Left renal pelvis (tissue), 4 donors: Measurements from ENCODE around the gene MGAT4B. TPM values are rescaled to one million over a fixed set of nuclear protein-coding genes. Genes with fewer than 3 reads are reported as not detected.

Experiments used
- DNase-seq, 4 donors: peaks; one replicate each; pipeline ENCODE4 v3.0.0-alpha.2; 2013; ENCODE audit warnings: low read depth in 4 of 4, low spot score in 3 of 4
- polyA plus RNA-seq, 4 donors: library from polyadenylated mRNA; unstranded; fragments of 120-200 nt; gene quantifications; one replicate each; pipeline ENCODE4 v1.2.1, GENCODE V29; 2013; ENCODE audit not compliant: insufficient read length in 4 of 4

Gene MGAT4B
- polyA plus RNA-seq, 4 donors, result 94.1 to 176 (median 169) TPM

DNA sequence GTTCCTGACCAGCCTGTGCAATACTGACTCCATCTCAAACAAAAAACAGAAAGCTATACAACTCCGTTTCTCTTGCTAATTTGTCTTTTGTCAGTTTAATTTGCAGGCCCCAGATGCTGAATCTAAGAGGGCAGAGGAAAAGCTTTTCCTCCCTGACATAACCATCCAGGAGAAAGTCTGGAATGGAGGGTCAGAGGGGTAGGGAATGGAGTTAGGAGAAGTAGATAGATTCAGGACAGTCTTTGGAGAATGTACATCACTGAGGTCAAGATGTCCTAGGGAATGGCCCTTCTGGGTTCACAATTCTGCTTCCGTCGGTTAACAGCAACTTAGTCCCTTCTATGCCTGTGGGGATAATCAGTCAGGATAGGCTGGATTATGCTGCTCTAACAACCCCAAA, 7.4 kb upstream of the MGAT4B start:
- no peak for DNase-seq

DNA sequence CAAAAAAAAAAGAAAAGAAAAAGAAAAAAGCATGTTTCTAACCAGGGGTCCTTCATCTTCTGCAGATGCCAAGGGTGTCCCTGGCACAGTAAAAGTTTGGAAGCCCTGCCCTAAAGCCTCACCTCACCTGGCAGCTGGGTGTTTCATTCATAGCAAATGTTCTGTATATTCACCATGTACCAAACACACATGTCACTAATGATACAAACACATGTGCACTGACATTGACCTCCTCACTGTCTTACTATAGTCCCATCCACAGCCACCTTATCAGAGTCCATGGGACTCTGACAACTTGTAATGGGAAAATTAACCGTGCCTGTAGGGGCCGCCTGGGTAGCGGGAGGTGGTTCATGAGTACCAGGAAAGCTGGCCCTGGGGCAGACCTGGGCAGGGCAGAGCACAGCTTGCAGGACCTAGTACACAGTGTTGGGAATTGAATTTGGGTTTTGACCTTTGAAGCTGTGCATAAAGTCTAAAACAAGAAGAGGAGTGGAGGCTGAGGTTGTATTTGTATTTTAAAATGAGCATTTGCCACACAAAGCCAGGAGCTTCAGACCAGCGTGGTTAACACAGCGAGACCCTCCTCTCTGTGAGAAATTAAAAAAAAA, 6.4 kb upstream of the MGAT4B start:
- DNase-seq, result no peak

DNA sequence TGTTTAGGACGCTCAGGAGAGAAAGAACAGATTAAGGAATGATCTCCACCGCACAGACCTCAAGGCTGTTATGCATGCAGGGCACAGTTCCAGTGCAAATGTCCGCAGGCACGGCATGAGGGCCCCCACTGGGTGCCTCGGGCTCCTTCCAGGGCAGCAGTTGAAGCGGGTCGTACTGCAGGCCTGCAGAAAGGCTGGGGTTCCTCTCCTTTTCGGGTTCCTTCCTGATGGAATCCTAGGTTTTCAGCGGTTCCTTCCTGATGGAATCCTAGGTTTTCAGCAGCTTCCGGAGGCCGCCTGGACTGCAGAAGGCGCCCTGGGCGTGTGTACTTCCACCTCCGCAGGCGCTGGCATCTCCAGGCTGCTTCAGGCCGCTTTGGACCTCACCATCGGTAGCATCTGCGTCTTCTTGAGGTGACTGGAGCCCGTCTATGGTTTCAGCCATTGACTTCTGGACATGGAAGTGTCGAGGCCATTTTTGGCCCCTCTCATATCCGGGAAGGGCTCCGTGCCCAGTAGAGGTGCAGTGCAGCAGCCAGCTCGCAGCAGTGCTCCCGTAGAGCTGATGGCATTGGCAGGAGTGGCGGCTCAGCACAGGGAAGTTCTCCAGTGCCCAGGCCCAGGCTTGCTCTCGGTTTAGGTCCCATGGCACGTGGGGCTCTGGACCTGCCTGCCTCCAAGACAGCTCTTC, 5.6 kb upstream of the MGAT4B start:
- DNase-seq, result no peak

DNA sequence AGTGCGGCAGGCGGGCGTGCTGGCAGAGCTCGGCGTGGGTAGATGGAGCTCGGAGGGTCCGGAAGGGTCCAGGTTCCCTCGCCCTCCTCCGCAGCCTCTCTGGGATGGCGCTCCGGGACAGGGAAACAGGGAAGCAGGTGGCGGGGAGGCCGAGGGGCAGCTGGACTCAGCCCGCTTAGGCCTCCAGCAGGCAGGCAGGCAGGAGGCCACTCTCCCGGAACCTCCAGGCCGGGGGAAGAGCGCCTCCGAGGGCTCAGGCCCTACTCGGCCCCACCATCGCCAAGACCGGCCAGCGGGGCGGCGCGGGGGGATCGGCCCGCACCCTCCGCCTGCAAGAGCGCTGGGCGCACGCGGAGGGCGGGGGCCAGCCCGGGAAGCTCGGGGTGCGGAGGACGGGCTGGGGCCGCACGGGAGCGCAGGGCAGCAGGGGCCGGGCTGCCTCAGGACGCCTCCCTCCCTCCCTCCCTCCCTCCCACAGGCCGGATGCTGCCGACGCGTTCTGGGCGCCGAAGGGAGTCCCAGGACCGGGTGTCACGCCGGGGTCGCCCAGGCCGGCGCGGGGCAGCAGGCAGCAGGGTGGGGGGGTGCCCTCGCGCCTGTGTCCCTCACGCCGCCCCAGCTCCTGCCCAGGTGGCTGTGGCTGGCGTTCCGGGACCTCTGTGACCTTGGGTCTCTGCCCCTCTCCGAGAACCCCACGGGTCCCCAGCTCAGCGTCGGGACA, 977 bp downstream of the MGAT4B start:
- no peak for DNase-seq

DNA sequence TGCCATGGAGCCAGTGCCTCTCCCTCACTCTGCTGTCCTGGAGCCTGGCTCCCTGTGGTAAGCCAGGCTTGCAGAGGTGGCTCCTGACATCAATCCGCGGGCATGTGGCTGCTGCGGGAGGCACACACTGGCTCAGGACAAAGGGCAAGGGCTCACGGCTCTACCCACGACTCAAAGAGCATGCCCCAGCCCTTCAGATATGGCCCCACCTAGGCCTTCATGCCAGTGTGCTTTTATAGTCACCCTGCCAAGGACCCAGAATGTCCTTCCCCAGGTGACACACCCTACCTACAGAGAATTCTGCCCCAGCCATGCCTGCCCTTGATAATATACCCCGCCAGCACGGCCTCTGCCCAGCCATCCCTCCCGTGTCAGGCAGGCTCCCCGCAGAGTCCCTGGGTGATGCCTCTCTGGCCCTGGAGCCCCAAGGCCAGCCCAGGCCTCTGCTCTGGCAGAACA, 1.6 kb downstream of the MGAT4B start:
- DNase-seq, result no peak

DNA sequence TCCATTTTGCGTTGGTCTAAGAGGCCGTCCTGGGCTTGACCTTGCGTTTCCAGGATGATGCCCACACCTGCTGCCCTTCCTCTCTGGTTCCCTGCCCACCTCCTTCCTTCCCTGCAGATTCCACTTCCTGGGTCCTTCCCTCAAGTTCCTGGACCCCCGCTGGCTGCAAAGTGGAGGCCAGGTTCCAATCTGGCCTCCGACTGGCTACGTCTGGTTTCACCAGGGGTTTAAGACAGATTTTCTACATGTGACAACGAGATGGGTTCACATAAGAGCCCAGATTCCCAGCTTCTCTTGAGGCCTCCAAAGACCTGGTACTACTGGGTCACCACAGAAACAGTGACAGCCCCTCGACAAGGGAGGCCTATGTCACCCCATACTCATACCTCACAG, 2.1 kb downstream of the MGAT4B start:
- DNase-seq, result no peak

DNA sequence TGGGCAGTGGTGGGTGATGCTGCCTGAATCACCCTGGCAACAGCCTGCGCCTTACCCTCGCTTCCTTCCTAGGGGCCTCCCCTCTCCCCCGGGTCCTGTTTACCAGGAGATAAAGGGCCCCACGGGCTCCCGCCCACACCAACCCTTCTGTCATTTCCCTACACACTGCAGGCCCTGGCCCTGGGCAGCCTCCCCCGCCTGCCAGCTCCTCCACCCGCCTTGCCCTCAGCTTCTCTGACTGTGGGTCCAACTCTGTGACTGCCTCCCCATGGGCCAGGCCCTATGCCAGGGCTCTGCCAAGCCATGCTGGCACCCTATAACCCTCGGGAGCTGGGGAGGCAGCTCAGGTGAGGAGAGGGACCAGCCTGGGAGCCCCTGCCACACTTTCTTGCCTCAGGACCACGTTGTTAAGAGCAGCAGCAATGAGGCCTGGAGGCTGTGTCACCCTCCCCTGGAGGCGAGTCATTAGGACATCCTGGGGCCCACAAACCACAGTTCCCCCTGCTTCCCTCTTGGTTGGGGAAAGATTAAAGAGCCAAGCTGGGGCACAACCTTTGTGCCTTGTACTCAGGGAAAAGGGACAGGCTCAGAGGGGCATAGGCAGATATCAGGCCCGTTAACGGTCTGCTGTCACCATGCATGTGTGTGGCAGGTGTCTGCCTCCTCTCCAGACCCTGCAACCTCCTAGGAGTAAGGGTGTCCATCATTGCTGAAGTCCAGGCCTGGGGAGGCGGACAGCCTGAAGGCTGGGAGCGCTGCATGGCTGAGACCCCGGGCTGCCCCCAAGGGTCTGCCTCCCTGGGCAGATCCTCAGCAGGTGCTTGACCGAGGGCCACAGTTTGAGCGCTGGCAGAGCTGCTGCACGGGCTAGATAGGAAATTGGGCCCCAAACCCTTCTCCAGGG, 2.8 kb downstream of the MGAT4B start:
- DNase-seq, result no peak

DNA sequence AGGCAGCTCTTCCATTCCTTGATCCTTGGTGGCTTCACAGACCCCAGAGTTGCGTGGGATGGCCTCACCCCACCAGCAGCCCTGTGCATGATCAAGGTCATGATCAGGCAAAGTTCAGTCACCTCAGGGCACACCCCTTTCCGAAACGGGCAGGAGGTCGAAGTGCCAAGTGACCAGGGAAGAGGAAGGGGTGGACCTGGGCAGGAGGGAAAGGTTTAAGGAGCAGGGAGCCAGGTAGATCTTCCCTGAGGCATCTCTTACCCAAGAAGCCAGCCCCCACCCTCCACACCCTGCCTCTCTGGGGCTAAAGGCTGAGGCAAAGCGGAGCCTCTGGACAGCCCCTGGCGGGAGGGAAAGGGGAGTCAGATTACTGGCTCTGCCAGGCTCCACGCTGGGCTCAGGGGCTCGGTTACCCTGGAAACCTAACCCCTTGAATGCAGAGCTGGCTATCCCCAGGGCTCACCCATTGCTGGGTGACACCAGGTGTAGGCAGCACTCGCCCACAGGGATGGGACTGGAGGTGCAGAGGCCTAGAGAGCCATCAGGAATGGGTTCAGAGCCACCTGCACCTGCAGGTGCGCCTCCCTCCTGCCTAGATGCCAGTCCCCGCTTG, 3.6 kb downstream of the MGAT4B start:
- no peak for DNase-seq

DNA sequence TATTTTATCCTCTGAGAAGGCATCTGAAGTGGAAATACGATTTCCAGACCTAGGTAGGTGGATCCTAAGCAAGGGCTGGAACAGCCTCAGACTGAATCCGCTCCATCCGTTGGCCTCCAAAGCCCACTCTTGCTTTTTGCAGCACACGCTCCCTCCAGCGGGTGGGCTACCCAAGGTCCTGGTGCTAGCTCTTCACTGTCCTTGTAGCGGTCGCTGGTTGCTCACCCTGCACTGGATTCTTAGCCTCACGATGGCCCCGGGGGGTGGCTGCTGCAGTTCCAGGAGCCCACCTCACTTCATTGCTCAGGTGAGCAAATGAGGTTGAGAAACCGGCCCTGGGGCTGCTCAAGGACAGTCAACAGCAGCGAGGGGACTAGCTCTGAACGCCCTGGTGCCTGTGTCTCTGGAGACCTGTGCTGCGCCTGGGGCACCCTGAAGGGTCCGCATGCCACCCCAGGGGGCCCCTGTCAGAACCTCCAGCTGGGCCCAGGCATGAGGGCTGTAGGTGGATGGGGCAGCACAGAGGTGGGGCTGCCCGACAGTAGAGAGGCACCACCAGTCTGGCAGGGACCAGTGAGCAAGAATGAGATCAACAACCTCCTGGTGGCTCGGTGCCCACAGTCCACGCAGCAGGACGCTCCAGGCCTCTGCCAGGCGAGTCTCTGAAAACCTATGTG, 4.3 kb downstream of the MGAT4B start:
- DNase-seq, result no peak

DNA sequence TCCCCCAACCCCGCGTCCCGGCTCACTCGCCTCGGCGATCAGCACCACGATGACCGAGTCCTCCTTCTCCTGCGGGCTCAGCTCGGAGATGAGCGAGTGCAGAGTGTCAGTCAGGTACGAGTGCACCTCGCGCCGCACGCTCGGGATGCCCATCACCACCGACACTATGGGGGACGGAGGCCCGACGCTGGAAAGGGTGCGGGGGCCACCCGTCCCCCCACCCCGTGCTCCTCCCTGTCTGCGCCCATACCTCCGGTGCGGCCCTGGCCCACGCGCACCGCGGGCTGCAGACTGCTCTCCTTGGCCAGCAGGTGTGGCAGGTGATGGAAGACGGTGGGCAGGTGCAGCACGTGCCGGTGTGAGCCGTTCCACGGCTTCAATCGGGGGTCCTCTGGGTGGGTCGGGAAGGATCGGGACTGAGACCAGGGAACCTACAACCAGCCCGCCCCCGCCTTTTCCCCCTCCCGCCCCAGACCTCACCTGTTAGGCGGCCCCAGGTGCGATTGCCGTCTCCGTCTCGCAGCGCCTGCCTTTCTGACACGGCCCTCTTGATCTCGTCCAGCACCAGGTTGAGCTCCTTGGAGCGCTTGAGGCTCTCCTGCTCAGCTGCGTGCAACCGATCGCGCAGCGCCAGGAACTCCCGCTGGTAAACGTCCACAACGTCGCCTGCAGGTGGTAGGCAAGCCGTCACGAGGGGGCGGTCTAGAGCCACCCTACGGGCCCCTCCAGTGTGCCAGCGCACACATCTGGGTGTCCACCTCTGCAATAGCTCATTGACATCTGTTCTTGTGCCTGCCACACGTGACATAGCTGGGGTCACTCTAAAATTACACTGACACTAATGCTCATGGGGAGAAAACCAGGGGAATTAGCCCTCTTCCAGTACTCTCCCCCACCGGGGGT, 5.1 kb downstream of the MGAT4B start:
- DNase-seq, result no peak

DNA sequence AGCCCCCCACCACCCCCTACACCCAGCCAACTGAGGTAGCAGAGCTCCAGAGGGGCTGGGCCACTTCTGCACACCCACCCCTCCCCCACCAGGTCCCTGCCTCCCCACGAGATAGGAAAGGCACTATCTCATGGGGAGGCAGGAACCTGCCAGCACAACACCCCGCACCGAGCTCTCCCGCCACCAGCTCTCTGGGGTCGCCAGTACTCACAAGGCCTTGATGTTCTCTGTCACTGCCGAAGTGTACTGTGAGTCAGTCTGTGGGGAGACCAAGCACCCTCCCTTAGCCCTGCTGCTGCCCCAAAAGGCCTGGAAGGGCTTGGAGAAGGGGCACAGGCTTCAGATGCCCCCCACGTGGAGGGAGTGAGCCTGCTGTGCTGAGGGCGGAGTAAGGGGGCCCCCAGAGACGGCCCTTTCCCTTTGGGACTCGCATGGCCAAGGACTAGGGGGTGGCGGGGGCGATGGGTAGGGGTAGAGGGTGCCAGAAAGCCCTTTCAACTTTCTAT, 5.9 kb downstream of the MGAT4B start:
- DNase-seq, result no peak

DNA sequence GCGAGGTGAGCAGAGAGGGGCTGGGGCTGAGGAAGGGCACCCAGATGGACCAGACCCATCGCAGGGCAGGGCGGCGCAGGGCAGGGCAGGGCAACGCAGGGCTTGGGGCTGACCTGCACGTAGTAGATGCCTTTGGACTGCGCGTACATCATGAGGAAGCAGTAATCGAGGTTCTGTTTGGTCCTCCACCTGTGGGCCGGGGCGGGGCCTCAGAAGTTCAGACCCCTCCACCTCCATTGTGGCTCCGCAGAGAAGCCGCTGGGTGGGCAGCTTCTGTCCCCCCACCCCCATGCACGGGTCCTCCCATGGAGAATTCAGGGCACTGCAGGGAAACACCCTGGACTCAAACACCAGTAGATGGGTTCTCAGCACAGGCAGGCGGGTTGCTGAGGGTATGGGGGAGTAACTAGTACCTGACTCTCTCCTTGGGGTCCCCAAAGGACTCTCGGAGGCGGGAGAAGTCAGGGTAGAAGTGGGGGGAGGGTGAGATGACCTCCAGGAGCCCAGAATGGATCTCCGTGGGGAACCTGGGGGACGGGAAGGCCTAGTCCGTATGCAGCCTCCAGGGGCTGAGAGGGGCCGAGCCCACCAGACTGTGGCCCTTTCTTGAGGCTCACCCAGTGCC, 6.5 kb downstream of the MGAT4B start:
- no peak for DNase-seq

DNA sequence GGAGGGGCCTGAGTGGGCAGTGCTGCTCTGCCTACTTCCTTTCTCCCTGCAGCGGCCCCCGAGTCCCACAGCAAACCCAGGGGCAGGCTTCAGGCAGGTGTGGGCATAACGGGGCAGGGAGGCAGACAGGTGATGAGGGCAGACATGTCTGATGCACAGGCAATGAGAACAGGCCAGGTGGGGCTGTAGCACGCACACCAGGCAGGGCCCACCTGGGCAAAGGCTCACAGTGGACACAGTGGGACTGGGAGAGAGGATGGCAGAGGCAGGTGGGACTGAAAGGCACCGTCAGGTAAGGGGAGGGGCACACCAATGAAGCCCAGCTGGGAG, 7.1 kb downstream of the MGAT4B start:
- DNase-seq, result no peak

DNA sequence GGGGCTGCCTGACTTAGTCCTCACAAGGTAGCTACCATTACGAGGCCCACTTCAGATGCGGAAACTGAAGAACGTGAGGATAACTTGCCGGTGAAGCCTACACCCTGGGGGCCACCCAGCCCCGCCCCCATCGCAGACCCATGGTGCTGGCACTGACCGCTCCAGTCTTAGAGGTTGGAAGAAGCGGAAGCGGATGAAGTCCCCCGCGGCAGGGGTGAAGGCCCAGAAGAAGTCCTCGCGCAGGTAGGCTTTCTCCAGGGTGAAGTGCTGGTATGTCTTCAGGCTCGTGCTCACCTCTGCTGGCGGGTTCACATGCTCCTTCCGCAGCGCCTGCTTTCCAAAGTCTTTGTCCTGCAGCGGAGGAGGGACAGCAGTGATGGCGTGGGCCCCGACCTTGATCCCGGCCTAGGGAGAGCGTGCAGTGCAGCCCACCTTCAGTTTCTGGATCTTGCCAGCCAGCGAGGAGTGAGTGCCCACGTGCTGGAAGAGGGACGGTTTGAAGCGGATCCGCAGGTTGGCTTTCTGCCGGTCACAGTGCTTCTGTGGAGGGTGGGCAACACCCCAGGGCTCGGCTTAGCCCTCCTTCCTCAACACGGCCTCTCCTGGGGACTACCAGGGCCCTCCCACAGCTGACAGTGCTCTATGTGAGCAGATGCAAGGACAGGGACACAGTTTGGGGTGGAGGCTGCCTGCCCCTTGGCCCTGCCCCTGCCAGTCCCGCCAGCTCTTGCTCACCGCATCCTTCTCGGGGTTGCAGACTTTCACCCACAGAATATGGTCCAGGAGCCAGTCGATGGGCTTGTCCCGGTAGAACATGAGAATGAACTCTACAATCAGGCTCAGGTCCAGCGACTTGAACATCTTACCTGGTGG, 7.7 kb downstream of the MGAT4B start:
- no peak for DNase-seq

DNA sequence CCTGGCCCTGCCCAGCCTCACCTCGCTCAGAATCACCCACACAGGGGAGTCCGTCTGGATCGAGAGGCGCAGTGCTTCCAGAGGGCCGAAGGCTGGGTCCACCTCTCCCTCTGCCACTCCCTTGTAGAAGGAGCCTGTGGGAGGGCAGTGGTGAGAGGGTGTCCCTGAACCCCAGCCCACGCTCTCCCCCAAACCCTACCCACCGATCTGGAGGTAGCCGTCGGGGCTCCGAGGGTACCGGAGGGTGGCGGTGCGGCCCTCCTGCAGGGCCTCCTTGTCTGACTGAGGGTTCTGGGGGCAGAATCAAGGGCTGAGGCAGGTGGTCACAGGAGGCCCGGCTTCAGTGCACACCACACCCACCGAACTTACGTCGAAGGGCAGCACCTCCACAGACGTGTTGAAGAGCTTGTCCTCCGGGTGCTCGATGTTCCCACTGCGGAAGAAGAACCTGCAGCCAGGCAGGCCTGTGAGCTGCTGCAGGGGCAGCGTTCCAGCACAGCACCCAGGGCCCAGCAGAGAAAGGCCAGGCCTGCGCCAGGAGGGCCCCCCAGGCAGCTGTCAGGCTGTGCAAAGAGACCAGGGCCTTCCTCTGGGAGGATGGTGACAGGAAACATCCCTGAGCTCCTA, 8.4 kb downstream of the MGAT4B start:
- no peak for DNase-seq

DNA sequence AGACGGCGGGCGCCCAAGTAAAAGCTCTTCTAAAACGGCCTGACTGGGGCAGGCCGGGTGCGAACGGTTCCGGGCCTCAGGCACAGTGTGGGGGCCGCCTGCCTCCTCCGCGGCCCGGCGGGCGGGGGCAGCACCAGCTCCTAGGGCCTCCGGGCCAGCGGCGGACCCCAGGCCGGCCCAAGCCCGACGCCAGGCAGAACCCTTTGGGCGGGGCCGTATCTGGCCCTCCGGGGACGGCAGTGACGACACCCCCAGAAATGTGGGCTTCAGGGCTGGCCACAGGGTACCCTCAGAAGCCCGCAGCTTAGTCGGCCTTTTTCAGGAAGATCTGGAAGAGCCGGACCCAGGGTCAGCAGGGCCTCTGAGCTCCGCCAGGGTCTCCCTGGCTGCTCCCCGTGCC, 8.9 kb downstream of the MGAT4B start:
- no peak for DNase-seq
